Muscle of back (tissue), 11 donors: ENCODE results near the gene SNED1. TPM values are rescaled to one million over a fixed set of nuclear protein-coding genes. Genes with fewer than 3 reads are reported as not detected.
A peak's percentile ranks its signal among the peaks of the same experiment; 100 is the strongest.

Experiments
- DNase-seq, 3 donors: peaks; one replicate each; pipeline versions ENCODE4 v3.0.0 to v3.0.0-alpha.2; 2013
- polyA plus RNA-seq, 10 donors: library from polyadenylated mRNA; unstranded; fragments of 120-200 nt; gene quantifications; one replicate each; pipeline ENCODE4 v1.2.1, GENCODE V29; 2013; ENCODE audit not compliant: insufficient read length in 10 of 10

SNED1 gene
- polyA plus RNA-seq, 10 donors, result 2.2 to 5.6 (median 3.3) TPM

- no peak for DNase-seq
These were observed 127.8 kb downstream of the SNED1 start for GRCh38 chr2:241126201-241126611.

GRCh38 chr2:241126771-241127202 lies 128.4 kb downstream of the SNED1 start:
- DNase-seq, result no peak

- DNase-seq, result no peak
These were observed 129.8 kb downstream of the SNED1 start for GRCh38 chr2:241128266-241128665.

DNA sequence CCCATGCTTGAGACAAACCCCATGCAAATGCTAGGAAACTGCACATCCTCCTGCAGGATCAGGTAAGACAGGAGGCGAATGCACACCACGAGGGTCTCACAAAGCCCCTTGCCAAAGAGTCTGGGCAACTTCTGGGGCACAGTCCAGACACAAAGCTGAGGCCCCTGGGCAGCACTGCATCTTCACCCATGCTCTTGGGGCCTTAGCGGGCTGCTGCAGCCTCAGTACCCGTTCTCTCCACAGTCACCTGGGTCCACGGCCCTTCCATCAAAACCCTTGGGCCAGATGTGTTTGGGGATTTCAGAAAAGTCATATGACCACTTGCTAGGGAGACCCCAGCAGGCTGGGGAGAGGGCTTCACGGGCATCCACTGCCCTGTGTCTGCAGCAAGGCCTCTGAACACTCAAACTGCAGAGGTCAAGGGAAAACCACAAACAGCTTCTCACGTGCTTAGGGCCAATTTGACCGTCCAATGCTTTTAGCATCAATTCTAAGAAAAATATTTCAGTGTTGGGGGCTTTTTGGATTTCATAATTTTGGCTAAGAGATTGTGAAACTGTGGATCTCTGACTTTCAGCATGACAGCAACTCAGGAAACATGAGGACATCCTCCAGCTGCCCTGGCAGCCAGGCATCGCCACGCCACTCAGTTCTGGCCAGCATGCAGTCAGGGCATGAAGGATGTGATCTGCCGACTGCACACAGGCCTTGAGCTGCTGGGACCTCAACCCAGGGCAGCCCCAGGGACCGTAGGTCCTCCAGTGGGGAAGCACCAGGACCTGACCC lies 130.9 kb downstream of the SNED1 start:
- DNase-seq, result no peak

DNA sequence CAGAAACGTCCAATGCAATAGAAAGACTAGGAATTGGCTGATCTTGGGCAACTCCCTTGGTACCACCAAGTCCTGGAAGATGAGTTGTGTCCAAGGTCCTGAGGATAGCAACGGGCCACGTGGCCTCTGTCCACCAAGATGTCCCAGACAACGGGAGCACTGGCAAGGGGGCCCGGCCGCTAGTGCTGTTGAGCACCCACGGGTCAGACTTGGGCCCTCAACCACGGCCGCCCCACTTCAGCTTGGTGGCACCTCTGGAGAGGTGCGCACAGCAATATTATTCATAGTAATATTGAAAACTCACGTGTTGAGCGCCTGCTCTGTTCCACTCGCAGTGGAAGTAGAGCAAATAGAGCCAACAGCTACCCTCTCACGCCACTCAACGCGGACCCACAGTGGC lies 131.9 kb downstream of the SNED1 start:
- no peak for DNase-seq

DNA sequence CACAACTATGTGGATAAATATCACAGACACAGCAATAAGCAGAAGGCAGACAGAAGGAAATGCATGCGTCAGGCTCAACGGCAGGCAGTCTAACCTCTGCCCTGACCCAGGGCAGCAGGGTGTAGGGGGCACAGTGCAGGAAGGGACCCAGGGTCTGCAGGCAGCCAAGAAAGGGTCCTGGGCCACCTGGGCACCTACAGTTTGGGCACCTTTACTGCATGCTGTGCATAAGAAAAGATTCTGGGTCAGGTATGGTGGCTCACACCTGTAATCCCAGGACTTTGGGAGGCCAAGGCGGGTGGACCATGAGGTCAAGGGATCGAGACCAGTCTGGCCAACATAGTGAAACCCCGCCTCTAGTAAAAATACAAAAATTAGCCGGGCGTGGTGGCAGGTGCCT lies 133.1 kb downstream of the SNED1 start:
- DNase-seq, result no peak

DNA sequence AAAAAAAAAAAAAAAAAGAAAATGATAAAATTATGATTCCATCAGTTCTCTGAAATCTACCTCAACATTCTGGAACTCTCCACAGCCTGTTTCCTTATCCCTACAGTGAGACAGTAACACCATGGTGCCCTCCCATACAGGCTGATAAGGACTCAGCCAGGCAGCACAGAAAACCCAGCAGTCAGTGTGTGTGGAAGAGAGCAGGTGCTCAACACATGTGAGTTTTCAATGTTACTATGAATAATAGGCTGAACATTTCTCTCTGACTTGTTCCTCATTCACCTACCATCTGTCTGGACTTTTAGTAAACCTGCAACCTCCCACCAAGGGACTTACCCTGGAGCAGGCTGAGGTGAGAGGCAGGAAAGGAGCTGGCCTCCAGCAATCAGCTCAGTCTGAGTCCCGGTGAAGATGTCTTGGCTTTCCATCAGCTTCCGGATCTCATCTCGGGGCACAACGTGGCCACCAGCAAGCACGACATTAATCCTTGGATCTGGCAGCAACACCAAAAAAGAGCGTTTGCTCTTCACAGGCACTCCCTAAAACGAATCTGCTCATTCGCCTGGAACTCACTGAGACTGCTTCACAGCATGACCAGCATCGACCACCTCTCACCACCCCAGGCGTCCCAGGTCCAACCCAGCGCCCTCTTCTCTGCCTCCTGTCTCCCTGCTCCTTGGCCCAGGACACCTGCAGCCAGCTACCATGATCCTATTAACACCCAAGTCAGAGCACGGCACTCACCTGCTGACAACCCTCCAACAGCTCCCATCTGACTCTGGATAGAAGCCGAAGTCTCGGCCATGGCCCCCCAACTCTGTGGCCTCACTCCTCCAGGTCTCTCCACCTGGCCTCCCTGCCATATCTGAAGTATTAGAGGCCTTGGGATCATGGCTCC lies 134.4 kb downstream of the SNED1 start:
- DNase-seq, result no peak

DNA sequence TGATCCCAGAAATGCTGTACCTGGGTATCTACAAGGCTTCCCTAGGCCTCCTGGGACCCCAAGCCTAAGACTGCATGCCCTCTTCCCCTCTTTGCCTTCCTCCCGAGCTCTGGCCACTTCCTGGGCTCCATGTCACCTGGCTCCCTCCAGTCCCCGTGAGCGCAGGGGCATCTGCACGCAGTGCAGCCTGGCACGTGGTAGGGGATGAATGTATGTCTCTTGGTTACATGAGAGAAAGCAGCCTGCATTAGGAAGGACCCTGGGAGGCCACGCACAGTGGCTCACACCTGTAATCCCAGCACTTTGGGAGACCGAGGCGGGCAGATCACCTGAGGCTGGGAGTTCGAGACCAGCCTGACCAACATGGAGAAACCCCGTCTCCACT lies 135.0 kb downstream of the SNED1 start:
- DNase-seq, result no peak

GRCh38 chr2:241134711-241135110 lies 136.3 kb downstream of the SNED1 start:
- no peak for DNase-seq

GRCh38 chr2:241135737-241136136 lies 137.3 kb downstream of the SNED1 start:
- DNase-seq, result peak in 1 of 3 donors; percentile 14

- DNase-seq, result no peak
These were observed 137.8 kb downstream of the SNED1 start for GRCh38 chr2:241136191-241136590.

GRCh38 chr2:241136661-241137260 lies 138.3 kb downstream of the SNED1 start:
- DNase-seq, result no peak

GRCh38 chr2:241137276-241138190 lies 139.1 kb downstream of the SNED1 start:
- DNase-seq, result no peak

DNA sequence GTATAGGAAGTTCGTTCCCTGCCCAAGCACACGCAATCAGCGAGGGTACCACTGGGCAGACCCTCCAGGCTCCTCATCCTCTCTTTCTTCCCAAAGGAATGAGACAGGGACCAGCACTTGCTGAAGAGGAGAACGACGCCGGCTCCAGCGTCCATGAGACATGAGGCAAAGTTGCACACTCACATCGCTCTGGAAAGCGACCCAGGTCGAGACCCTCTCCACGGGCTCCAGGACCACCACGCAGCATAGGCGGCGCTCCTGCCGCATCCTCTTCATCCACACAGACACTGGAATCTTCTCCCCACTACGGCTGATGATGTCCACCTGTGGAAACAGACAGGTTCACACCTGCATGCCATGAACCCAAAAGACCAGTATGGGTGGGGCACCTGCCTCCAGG lies 140.1 kb downstream of the SNED1 start:
- DNase-seq, result no peak

DNA sequence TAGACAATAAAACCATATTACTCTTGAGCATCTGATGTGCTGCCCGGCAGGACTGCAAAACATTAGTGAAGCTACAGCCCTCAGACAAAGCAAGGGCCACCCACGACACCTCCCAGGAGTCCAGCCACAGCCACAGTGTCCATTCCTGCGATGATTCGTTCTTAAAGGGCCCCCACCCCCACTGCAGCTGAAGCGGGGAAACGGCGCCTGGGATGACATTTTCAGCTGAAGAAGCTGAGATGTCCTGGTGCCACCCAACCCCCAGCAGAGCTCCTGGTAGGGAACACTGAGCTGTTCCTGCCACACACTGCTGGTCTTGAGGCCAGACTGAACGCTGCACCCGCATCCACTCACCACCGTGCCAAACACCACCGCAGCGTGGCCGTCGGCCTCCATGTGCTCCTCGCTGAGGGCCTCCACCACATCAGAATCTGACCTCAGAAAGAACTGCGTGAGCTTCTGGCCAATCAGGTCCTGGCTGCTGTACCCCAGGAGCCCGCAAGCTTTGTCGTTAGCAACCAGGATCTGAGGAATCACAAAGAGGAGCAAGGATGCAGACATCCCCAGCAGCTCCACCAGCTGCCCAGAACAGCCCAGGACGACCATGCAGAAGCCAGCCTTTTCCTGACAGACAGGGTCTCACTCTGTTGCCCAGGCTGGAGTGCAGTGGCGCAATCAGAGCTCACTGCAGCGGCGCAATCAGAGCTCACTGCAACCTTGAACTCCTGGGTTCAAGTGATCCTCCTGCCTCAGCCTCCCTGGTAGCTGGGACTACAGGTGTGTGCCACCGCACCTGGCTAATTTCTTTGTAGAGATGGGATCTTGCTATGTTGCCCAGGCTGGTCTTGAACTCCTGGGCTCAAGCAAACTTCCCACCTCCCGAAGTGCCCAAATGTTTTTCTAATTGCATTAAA lies 141.4 kb downstream of the SNED1 start:
- DNase-seq, result no peak

GRCh38 chr2:241140445-241140840 lies 142.0 kb downstream of the SNED1 start:
- DNase-seq, result no peak

DNA sequence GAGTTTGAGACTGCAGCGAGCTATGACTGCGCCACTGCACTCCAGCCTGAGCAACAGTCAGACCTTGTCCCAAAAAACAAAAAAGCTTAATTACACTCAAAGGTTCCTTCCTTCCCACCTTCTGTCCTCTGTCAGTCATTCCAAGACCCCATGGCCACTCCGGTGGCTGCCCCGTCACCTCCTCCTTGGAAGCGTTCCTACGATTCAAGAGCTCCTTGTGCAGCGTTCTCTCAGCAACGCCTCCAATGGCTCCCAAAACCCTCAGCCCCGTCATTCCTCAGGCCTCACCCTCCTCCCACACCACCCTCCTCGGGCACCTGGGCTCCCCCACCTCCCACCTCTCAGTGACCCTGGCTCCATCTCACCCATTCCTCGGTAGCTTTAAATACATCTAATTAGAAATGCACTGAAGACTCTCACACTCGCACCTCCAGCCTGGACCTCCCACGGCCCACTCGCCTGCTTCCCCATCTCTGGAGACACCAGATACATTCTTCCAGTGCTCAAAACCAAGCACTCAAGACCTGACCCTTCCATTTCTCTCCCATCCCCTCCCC lies 142.9 kb downstream of the SNED1 start:
- no peak for DNase-seq

GRCh38 chr2:241142063-241142462 lies 143.6 kb downstream of the SNED1 start:
- no peak for DNase-seq

DNA sequence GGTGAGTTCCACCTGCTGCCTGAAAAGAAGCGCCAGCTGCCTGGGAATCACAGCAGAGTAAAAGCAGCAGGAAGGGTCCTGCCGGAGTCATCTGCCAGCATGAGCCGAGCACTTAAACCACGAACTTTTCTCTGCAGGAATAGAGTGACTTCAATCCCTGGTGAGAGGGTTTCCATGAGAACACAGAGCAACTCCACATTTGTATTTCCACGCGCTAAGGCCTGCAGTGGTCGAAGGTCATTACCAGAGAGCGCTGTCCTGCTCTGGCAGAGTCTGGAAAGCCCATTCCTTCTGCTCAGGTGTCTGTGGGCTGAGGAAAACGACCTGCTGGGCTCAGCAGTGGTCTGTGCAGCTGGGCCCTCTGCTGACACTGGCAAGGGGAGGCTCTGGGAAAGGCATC lies 144.2 kb downstream of the SNED1 start:
- DNase-seq, result no peak
